Caco-2 (cell line): ENCODE measurements around the gene RXRG. TPM values are rescaled to one million over a fixed set of nuclear protein-coding genes. Genes with fewer than 3 reads are reported as not detected.

Source experiments
- BruUV-seq: library from RNA; stranded (reverse); fragments of 400-500 nt; replicated peaks from 2 replicates; lab custom pipeline; 2021; lab: Mats Ljungman, UMichigan
- CTCF ChIA-PET: fragments of 300-600 bp; sonication (Branson Sonifier 250); formaldehyde crosslinking; loops from one replicate; lab custom pipeline; 2022; ENCODE audit warnings: antibody characterized with exemption; lab: Charles Lee
- POLR2A ChIA-PET: fragments of 300-600 bp; sonication (Branson Sonifier 250); formaldehyde crosslinking; loops from one replicate; lab custom pipeline; 2022; ENCODE audit warnings: antibody characterized with exemption; lab: Charles Lee
- DNase-seq, 2 experiments: peaks; one replicate each; pipeline versions ENCODE4 v3.0.0 to v3.0.0-alpha.2; 2020 to 2022
- H3K27me3 ChIP-seq: replicated peaks from 2 replicates; pipeline ENCODE4 v1.6.0; 2011; ENCODE audit warnings: low read length; ENCODE audit not compliant: control insufficient read depth, insufficient read depth
- H3K36me3 ChIP-seq: 2 replicates; pipeline ENCODE4 v1.5.1; 2011; ENCODE audit warnings: low read length; ENCODE audit not compliant: control insufficient read depth, insufficient read depth
- H3K4me1 ChIP-seq: fragments of 250-450 bp; sonication (Bioruptor Pico); 2 replicates; pipeline ENCODE4 v1.5.1; 2020; ENCODE audit warnings: mild to moderate bottlenecking
- H3K4me3 ChIP-seq: 2 replicates; pipeline ENCODE4 v1.5.1; 2011; ENCODE audit warnings: low read depth, mild to moderate bottlenecking, control low read depth, low read length
- H3K9me3 ChIP-seq: fragments of 250-450 bp; sonication (Bioruptor Pico); 2 replicates; pipeline ENCODE4 v1.5.1; 2020; ENCODE audit warnings: mild to moderate bottlenecking, moderate library complexity
- H3K27ac Mint-ChIP-seq: one replicate; pipeline ENCODE4 v1.8.0; 2022; ENCODE audit warnings: mixed read lengths; ENCODE audit not compliant: unreplicated experiment
- H3K27me3 Mint-ChIP-seq: one replicate; pipeline ENCODE4 v1.8.0; 2022; ENCODE audit warnings: mixed read lengths; ENCODE audit not compliant: insufficient read depth, unreplicated experiment
- H3K36me3 Mint-ChIP-seq: one replicate; pipeline ENCODE4 v1.8.0; 2022; ENCODE audit warnings: mild to moderate bottlenecking, mixed read lengths; ENCODE audit not compliant: insufficient read depth, unreplicated experiment
- H3K4me1 Mint-ChIP-seq: one replicate; pipeline ENCODE4 v1.8.0; 2022; ENCODE audit warnings: low read depth, mixed read lengths; ENCODE audit not compliant: unreplicated experiment
- H3K4me3 Mint-ChIP-seq: one replicate; pipeline ENCODE4 v1.8.0; 2022; ENCODE audit warnings: mild to moderate bottlenecking, moderate library complexity, mixed read lengths; ENCODE audit not compliant: unreplicated experiment
- H3K9me3 Mint-ChIP-seq: one replicate; pipeline ENCODE4 v1.8.0; 2022; ENCODE audit warnings: mixed read lengths; ENCODE audit not compliant: unreplicated experiment
- CTCF ChIP-seq, 2 experiments: fragments of 200-600 bp in 1 of 2; IDR thresholded peaks; 1 replicate in 1 of 2; 2 replicates in 1 of 2; pipeline versions ENCODE4 v1.5.1 to v1.8.0; 2011 to 2022; ENCODE audit warnings: antibody characterized with exemption in 1 of 2, control low read depth in 1 of 2, inconsistent platforms in 1 of 2, low read depth in 1 of 2, low read length in 1 of 2, mild to moderate bottlenecking in 1 of 2, moderate library complexity in 1 of 2; ENCODE audit not compliant: insufficient read depth in 1 of 2, severe bottlenecking in 1 of 2, unreplicated experiment in 1 of 2
- intact Hi-C: fragments of 100-400 bp; cut with micrococcal nuclease; formaldehyde crosslinking; loops from one replicate; pipeline ENCODE4 v1.10.0; 2022; ENCODE audit not compliant: unreplicated experiment
- total RNA-seq: library from RNA; stranded (reverse); gene quantifications from 2 replicates; pipeline ENCODE4 v1.2.3, GENCODE V29; 2022

The RXRG gene
- total RNA-seq, 1 experiment from 2014 or later = not detected

- peaks cover 4% of the 10 kb centered on the region for H3K27me3 Mint-ChIP-seq
- no peak overlapping the region for H3K4me3 ChIP-seq
- no peaks in the 10 kb centered on the region for H3K27me3 ChIP-seq
- ChIA-PET POLR2A (no interaction called here), CTCF (no interaction called here)
- no peak overlapping the region for H3K4me3 Mint-ChIP-seq
- BruUV-seq = no TSS peak
- no peak for DNase-seq
- H3K27ac Mint-ChIP-seq = no peak overlapping the region
- H3K36me3 ChIP-seq = no peaks in the 10 kb centered on the region
- H3K36me3 Mint-ChIP-seq = no peaks in the 10 kb centered on the region
- no peaks in the 10 kb centered on the region for H3K9me3 Mint-ChIP-seq
- intact Hi-C loops = no loop called here
- H3K4me1 ChIP-seq = no peaks in the 10 kb centered on the region
- no peak for TF ChIP-seq CTCF (IDR thresholded peaks at IDR 0.05; ENCODE audit: insufficient read depth in 1 of 2, low read depth in 1 of 2, low read length in 1 of 2, severe bottlenecking in 1 of 2, unreplicated experiment in 1 of 2)
- no peaks in the 10 kb centered on the region for H3K4me1 Mint-ChIP-seq
- H3K9me3 ChIP-seq = no peaks in the 10 kb centered on the region
Measured at GRCh38 chr1:165376041-165376810, 68.7 kb downstream of the RXRG start.

- H3K36me3 Mint-ChIP-seq = no peaks in the 10 kb centered on the region
- peaks cover 4% of the 10 kb centered on the region for H3K27me3 Mint-ChIP-seq
- CTCF ChIA-PET = no interaction called here
- H3K4me3 Mint-ChIP-seq = no peak overlapping the region
- POLR2A ChIA-PET = no interaction called here
- no peaks in the 10 kb centered on the region for H3K27me3 ChIP-seq
- no peak for TF ChIP-seq CTCF (IDR thresholded peaks at IDR 0.05; ENCODE audit: insufficient read depth in 1 of 2, low read depth in 1 of 2, low read length in 1 of 2, severe bottlenecking in 1 of 2, unreplicated experiment in 1 of 2)
- H3K9me3 Mint-ChIP-seq = no peaks in the 10 kb centered on the region
- no peaks in the 10 kb centered on the region for H3K9me3 ChIP-seq
- H3K4me1 ChIP-seq = no peaks in the 10 kb centered on the region
- H3K4me1 Mint-ChIP-seq = no peaks in the 10 kb centered on the region
- DNase-seq = no peak
- BruUV-seq = no TSS peak
- intact Hi-C loops = no loop called here
- no peak overlapping the region for H3K4me3 ChIP-seq
- H3K36me3 ChIP-seq = no peaks in the 10 kb centered on the region
- H3K27ac Mint-ChIP-seq = no peak overlapping the region
Measured at GRCh38 chr1:165375623-165376022, 69.3 kb downstream of the RXRG start.

GRCh38 chr1:165371588-165372225 lies 73.2 kb downstream of the RXRG start:
- Mint-ChIP-seq H3K4me1 (no peaks in the 10 kb centered on the region), H3K36me3 (no peaks in the 10 kb centered on the region), H3K27me3 (no peaks in the 10 kb centered on the region), H3K27ac (no peak overlapping the region), H3K4me3 (no peak overlapping the region), H3K9me3 (no peaks in the 10 kb centered on the region)
- no peak overlapping the region for H3K4me3 ChIP-seq
- H3K36me3 ChIP-seq = no peaks in the 10 kb centered on the region
- no peaks in the 10 kb centered on the region for H3K9me3 ChIP-seq
- intact Hi-C loops = no loop called here
- no peaks in the 10 kb centered on the region for H3K27me3 ChIP-seq
- CTCF ChIA-PET = no interaction called here
- no peak for DNase-seq
- no TSS peak for BruUV-seq
- TF ChIP-seq CTCF (IDR thresholded peaks at IDR 0.05; ENCODE audit: insufficient read depth in 1 of 2, low read depth in 1 of 2, low read length in 1 of 2, severe bottlenecking in 1 of 2, unreplicated experiment in 1 of 2) = no peak
- H3K4me1 ChIP-seq = no peaks in the 10 kb centered on the region
- POLR2A ChIA-PET = no interaction called here
